ENCODE results near the gene SLC22A8.
"Not testable (repeated sequence)": the region's sequence is repeated elsewhere in the genome, so short reads cannot be mapped to it uniquely, and the experiment has no call there.

SLC22A8 gene, protein sequence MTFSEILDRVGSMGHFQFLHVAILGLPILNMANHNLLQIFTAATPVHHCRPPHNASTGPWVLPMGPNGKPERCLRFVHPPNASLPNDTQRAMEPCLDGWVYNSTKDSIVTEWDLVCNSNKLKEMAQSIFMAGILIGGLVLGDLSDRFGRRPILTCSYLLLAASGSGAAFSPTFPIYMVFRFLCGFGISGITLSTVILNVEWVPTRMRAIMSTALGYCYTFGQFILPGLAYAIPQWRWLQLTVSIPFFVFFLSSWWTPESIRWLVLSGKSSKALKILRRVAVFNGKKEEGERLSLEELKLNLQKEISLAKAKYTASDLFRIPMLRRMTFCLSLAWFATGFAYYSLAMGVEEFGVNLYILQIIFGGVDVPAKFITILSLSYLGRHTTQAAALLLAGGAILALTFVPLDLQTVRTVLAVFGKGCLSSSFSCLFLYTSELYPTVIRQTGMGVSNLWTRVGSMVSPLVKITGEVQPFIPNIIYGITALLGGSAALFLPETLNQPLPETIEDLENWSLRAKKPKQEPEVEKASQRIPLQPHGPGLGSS

DNA sequence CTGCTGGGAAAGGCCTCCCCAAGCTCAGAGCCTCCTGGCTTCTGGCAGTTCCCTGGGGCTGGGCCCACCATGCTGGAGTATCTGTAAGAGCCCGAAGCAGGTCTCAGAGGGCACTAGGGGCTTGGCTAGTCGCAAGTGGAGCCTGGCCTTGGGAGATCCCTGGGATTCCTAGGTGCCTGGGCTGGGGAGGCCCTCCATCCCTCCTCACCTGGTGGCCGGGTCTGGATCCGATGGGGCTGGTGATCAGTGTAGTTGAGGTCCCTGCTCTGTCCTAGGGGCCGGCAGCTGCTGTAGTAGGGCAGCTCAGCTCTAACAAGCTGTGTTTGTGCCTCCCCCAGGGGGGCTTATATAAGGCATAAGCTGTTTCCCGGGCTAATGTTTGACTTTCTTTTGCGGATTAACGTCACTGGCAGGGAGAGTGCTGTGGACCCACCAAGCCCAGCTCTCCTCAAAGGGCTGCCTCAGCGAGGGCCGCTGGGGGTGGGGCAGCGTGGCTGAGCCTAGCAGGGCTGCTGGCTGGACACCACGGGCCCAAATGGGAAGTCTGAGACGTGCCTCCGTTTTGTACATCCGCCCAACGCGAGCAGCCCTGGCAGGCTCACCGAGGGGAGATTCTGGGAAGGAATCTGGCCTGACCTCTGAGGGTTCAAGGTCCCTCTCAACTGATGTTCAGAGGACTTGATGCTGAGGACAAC, at the start of gene SLC22A8:
TSS of gene SLC22A8 (minus strand) at position 321 of the 695 bp plus-strand sequence. CDS start 883 bp downstream, outside the sequence.
- no peak for DNase-seq

DNA sequence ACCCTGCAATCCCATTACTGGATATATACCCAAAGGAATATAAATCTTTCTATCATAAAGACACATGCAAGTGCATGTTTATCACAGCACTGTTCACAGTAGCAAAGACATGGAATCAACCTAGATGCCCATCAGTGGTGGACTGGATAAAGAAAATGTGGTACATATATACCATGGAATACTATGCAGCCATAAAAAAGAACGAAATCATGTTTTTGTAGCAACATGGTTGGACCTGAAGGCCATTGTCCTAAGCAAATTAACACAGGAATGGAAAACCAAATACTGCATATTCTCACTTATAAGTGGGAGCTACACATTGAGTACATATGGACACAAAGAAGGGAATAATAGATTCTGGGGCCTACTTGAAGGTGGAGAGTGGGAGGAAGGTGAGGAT, 30.6 kb upstream of the SLC22A8 start:
- DNase-seq: not testable (repeated sequence)

DNA sequence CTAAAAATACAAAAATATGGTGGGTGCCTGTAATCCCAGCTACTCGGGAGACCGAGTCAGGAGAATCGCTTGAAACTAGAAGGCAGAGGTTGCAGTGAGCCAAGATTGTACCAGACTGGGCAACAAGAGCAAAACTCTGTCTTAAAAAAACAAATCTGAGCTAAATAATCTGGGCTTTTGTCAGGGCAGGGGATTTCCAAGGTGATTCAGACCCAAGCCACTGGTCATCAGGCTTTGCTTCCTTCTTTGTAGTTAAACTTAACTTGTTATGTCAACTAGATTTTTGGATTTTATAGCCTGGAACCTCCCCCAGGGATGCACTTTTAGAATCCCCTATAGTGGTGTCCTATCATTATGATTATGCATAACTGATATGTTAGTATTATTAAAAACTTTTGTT, 27.0 kb upstream of the SLC22A8 start:
- no peak for DNase-seq

DNA sequence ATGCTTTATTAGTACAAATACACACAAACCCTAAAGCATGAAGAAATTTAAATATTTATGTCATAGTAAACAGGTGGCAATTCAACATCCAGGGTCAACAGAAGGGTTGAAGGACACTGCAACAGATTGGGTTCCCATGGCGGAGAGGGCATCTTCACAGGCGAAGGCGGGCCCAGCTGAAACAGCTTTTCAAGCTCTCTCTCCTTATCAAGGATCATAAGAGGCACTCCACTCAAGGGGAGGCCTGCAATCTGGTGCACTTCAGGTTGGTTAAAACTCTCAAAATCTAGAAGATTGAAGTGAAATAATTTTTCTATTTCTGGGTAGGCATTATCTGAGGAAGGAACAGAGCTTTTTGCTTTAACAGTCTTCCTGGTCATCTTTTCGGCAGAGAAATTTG, 16.8 kb upstream of the SLC22A8 start:
- DNase-seq: no peak

DNA sequence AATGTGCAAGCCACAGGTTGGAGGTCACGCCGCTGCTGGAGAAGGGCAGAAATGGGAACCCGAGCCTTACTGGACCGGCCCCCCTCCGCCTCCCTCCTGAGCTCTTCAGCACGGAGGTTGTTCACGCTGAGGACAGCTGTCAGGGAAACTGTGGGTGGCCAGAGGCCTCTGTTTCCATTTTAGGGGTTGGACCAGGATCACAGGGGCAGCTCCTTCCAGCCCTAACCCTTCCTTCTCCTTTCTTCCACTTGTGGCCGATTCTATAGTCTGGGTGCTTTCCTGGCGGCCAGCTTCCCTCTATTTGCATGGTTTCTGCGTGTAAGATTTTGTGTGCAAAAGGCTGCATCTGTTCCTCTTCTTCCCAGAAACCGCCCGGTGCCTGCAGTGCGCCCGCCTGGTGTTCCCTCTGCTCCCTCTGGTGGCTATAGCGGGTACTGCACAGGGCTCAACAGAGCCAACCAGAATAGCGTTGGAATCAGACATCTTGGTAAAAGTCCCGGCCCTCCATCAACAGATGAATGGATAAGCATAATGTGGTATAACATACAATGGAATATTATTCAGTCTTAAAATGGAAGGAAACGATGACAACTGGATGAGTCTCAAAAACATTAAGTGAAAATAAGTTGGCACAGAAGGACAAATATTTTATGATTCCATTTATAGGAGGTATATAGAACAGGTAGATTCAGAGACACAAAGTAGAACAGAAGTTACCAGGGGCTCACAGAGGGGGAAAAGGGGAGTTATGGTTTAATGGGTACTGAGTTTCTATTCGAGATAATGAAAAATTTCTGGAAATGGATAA, 8.4 kb upstream of the SLC22A8 start:
- peak; percentile 54 for DNase-seq

DNA sequence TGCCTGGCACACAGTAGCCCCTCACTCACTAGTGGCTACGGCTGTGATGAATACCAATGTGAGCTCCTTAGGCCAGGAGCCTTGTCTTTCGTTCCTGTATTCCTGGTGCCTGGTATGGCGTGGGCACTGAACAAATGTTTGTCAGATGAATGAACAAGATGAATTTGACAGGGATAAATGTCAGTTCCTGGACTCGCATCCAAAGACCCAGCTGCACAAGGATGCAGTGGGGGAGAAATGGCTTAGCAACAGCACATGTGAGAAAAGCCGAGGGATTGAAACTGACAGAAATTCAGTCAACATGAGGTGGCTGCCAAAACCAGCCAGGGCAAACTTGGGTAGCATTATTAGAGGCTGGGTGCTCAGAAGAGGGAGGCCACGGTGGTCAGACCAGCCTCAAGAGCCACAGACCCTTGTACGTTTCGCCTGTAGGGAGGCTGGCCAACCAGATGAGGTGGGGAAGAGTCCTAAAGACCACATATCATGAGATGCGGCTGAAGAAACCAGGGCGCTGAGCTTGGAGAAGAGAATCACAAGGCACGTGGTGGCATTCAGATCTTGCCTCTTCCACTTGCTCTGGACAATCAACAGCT, 7.7 kb upstream of the SLC22A8 start:
- no peak for DNase-seq

DNA sequence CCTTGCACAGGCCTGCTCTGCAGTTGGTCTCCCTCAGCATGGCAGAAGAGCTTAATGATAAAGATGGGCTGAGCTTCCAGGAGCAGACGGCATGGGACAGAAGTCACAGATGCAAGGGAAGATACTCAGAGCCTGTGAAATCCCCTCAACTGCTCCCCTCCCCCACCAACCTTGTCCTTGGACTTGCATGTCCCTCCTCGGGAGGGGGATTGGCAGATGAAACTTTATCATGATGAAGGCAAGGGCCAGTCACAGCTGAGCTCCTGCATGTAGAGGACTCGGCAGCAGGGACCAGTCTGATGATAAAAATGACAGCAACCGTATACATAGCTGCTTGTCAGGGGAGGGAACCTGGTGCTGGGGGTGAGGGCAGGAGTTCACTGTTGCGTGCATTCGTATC, 6.8 kb upstream of the SLC22A8 start:
- DNase-seq: no peak

DNA sequence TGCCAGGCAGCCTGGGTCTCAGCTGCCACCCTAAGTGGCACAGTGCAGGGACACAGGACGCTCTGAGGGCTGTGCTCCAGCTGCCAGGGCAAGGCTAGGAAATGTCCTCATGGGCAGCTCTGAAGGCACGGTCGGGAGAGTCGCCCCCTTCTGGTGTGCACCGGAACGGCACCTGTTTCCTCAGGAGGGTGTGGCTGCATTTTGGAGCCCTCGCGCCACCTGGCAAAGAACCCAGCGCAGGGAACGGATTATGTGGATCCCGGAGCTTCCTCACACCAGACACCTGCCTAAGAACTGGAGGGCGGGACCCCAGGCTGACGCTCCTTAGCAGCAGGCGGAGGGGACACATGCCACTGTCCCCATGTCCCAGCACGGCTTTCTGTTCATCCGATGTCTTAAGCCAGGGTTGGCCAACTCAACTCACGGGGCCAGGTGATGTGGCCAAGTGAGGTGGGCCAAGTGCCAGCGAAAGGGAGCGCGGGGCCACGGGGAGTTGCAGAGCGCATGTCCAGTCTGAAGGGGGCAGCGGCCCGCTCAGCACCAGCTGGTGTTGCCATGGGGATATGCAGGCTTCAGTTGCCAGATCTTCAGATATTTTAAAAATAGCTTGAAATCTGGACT, 5.1 kb upstream of the SLC22A8 start:
- no peak for DNase-seq

DNA sequence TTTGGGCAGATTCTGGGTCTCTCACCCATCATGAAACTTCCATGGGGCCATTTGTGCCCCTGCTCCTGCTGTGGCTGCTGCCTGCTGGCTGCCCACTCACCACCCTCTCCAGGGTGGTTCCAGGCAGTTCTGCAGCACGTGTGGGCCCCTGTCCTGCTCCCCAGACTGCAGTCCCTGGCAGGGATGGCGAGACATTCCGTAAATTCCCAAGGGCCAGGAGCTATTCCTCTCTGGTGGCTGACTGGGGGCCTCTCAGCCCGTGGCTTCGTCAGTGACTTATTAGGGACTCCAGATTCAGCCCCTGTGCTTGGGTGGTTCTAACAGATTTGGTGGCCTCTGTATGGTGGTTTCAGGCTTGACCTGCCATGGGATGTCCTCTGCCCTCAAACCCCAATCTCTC, 3.9 kb upstream of the SLC22A8 start:
- DNase-seq: no peak

DNA sequence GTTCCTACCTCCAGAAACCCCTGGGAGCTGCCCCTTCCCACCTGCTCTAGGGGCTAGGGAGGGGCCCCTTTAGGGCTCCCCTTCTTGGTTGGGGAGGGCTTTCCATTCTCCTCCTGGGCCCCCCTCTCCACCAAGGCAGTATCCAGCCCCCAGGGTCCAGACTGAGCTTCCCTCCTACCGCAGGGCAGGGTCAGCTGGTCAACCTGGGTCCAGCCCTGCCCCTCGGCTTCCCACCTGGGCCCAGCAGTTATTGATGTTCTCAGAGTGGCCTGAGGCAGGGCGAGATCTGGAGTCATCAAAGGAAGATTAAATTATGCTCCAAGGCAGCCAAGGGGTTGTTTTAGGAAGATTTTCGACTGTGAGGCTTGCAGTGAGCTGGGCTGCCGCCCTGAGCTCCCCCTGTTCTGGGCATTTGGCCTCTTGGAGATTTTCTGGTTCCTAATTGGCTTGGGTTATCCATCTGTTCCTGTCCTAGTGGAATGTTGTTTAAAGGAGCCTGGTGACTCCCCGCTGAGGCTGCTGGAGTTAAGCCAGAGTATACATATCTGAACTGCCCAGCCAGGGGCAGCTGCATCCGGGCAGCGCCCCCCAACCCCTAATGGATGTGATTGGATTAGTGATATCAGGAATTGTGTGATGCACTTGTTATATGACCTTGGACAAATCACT, 1.8 kb upstream of the SLC22A8 start:
- DNase-seq: no peak

DNA sequence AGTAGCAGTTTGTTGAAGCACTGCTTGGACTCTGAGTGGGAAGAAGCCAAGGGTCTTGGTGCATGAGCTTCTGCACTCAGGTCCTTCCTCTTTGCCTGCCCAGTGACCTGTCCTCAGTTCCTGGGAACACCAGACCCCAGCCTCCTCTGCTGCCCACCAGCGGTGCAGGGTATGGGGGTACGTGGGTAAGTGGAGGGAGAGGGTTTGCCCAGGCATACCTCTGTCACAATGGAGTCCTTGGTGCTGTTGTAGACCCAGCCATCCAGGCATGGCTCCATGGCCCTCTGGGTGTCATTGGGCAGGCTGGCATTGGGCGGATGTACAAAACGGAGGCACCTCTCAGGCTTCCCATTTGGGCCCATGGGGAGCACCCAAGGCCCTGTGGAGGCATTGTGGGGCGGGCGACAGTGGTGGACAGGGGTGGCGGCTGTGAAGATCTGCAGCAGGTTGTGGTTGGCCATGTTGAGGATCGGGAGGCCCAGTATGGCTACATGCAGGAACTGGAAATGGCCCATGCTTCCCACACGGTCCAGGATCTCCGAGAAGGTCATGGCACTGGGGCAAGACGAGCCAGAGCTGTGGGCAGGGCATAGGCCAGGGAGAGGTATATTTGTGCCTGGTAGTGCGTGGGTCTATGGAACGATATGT, 1.1 kb downstream of the SLC22A8 start:
- no peak for DNase-seq

DNA sequence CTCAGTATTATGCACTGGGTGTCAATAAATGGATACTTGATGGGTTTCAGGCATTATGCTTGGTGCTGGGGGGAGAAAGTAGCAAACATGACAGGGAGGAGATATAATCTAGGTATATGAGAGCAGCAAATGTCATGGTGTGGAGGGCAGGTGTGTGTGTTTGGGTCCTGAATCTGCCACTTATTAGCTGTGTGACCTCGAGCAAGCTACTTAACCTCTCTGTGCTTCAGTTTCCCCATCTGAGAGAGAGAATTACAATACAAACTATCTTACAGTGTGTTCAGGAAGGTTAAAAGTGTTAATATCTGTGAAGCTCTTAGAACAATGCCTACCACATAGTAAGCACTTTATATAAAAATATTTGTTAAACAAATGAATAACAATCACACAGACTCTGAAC, 2.8 kb downstream of the SLC22A8 start:
- no peak for DNase-seq

DNA sequence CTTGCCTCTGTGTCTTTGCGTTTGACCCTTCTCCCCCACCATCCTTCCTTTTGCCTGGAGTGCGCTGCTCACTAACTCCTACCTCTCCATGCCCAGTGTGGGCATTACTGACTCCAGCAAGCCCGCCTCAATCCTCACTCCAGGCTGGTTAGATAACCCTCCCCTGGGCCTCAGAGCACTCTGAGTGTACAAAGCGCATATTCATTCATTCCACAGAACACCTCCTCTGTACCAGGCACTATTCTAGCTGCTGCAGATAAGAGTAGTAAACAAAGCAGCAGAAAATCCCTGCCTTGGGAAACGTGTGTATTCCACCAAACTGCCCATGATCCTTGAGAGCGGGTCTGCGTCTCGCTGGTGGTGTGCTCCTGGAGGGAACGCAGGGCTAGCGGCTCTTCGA, 3.2 kb downstream of the SLC22A8 start:
- no peak for DNase-seq

DNA sequence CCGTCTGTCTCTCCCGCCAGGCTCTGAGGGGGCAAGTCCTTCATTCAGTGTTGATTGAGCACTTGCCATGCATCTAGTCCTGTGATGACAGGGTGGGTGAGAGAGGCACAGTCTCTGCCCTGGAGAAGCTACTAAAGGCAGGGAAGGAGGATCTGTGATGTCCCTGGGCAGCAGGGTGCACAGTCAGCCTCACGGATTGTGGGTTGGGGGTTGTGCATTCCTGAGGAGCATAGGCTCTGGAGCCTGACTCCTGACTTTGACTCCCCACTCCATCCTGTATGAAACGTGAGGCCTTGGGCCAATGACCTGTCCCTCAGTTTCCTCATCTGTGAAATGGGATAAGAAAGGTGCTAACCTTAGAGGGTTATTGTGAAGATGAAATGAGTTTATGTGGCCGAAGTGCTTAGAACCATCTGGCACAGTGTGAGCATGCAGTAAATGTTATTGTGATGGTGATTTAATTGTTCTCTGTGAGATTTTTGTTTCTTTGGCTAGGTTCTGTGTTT, 4.7 kb downstream of the SLC22A8 start:
- no peak for DNase-seq

DNA sequence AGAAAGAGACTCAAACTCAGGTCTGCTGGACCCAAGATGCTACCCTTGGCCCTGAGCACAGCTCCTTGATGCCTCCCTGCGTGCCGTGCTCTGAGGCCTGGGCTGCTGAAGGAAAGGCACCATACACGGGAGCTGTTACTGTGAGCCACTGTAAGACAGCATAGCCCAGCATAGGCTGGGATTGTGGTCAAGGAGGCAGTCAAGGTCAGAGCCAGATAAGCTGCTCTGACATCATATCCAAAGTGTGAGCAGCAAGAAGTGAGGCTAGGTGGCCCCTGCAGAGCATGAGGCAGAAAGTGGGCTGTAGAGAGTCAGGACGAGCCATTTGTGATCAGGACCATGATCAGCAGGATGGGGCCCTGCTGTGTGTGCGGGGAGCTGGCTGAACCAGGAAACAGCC, 7.7 kb downstream of the SLC22A8 start:
- no peak for DNase-seq

DNA sequence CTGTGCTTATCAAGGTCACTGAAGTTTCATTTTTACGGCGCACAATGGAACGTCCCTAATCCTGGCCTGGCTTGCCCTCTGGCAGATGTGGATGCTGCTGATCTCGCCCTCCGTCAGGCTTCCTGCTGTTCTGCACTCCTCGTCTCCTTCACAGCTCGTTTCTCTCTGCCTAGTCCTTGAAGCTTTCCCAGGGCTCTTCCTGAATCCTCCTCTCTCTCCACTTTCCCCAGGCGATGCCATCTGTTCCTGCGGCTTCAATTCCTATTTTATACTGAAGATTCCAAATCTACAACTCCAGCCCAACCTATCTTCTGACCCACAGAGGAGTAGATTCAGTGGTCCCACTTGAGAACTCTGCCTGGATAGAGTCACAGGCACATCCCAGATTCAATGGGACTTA, 14.2 kb downstream of the SLC22A8 start:
- DNase-seq: no peak

DNA sequence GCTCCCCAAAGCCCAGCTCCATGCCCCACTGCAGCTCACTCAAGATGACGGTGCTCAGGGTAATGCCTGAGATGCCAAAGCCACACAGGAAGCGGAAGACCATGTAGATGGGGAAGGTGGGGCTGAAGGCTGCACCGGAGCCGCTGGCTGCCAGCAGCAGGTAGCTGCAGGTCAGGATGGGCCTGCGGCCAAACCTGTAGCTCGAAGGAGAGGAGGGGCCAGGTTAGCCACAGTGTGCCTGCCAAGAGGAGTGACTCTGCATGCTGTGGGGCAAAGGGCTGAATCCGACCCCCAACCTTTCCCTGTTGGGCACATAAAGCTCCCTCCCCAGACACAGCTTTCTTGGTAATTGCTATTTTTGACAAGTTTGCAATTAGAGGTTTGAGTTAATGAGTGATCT, 16.0 kb downstream of the SLC22A8 start:
- DNase-seq: no peak

DNA sequence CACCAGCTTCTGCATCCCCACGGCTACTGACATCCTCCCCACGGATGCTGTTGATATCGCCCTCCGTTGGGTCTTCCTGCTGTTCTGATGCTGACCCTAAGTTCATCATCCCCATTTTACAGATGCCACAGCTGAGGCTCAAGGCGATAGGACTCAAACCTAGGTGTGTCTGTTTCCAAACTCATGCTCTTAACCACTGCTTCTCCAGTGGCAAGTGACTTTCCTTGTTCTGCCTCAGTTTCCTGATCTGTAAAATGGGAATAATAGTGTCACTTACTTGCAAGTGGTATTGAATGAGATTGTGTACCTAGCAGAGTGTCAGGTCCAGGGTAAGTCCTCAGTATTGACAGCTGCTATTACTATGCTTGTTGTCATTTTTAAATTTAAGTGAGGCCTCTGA, 16.5 kb downstream of the SLC22A8 start:
- DNase-seq: no peak

DNA sequence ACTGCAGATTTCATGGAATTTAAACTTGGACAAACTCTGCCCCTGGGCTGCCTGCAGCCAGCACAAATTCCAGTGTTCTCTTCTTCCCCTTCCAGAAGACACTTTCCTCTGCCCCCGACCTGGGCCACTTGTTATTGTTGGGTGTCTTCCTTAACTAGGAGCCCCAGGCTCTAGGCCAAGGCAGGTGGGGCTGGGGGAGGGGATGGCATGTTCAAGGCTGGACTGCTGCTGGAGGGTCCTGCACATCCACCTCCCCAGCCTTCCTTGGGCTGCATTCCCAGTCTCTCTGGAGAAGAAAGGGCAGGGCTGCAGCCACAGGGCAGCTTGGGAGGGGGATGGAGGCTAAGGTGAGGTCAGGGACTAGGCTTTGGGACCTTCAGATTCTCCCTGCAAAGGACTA, 19.4 kb downstream of the SLC22A8 start:
- DNase-seq: no peak

DNA sequence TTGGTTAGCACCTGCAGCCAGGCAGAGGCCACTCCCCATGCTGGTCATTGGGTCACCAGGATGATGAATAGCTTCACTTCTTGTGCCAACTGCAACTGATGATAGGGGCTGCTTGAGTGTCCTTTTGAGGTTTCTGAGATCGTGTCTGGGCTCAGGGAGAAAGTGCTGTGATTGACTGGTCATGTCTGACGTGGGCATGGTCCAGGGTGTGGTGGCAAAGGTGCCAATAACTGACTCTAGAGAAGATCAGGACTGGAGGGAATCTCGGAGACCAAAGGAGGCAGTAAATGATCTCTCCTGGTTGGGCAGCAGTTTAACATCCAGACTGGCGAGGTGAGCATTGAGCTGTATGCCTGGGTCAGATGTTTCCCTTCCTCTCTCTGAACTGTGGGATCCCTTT, 20.9 kb downstream of the SLC22A8 start:
- DNase-seq: no peak

DNA sequence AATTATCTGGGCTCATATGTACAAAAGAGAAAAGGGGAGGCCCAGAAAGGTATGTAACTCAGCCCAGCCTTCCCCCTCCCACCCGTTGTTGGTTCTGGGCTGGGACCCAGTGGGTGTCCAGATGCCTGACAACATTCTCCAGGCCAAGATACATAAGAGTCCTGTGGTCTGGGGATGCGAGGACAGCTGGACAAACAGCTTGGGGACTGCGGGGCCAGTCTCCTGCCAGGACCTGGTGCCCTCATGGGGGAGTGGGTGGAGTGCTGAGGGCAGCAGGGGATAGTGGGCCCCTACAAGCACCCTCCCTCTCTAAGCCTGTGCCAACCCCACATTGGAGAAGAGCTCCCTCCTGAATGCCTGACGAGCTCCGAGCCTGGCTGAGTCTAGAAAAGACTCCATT, 27.4 kb downstream of the SLC22A8 start:
- DNase-seq: no peak

Measured in NCI-H526 treated with DMSO at 0.1 percent for 48 hours (cell line).